DND-41 (cell line): ENCODE results near the gene GNG8.

ENCODE experiments used
- EZH2 ChIP-seq: IDR thresholded peaks from 3 replicates; pipeline ENCODE4 v1.6.1; 2012; ENCODE audit warnings: borderline replicate concordance, low read depth, mild to moderate bottlenecking, moderate library complexity, low read length, inconsistent platforms; ENCODE audit not compliant: severe bottlenecking
- TF ChIP-seq, protein P1 (sequence below): IDR thresholded peaks from 2 replicates; pipeline ENCODE4 v1.5.1; 2012; ENCODE audit warnings: borderline replicate concordance, low read length, moderate library complexity, mild to moderate bottlenecking; ENCODE audit not compliant: poor library complexity, severe bottlenecking; ENCODE audit errors: extremely low read depth

DNA sequence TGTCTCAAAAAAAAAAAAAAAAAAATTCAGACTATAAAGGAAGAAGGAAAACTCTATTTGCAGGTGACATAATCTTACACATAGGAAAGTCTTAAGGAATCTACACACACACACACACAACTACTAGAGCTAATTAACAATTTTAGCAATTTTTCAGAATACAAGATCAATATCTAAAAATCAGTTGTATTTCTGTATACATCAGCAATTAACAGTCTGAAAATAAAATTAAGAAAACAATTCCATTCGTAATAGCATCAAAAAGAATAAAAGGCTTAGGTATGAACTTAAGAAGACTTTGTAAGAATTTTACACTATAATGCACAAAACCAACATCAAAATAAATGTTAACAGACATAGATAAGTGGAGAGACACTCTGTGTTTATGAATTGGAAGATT, 50.5 kb downstream of the GNG8 start:
- TF ChIP-seq, protein P1, sequence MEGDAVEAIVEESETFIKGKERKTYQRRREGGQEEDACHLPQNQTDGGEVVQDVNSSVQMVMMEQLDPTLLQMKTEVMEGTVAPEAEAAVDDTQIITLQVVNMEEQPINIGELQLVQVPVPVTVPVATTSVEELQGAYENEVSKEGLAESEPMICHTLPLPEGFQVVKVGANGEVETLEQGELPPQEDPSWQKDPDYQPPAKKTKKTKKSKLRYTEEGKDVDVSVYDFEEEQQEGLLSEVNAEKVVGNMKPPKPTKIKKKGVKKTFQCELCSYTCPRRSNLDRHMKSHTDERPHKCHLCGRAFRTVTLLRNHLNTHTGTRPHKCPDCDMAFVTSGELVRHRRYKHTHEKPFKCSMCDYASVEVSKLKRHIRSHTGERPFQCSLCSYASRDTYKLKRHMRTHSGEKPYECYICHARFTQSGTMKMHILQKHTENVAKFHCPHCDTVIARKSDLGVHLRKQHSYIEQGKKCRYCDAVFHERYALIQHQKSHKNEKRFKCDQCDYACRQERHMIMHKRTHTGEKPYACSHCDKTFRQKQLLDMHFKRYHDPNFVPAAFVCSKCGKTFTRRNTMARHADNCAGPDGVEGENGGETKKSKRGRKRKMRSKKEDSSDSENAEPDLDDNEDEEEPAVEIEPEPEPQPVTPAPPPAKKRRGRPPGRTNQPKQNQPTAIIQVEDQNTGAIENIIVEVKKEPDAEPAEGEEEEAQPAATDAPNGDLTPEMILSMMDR = no peak
- no peak for TF ChIP-seq EZH2
